Gastrocnemius medialis (tissue), 4 donors: Measurements from ENCODE around the gene TNFAIP8. TPM values are rescaled to one million over a fixed set of nuclear protein-coding genes. Genes with fewer than 3 reads are reported as not detected.

Experiments
- ATAC-seq, 2 donors: fragments of 150-250 bp; one replicate each; pipeline ENCODE4 v1.9.1; 2016
- DNase-seq, 2 donors: peaks; one replicate each; pipeline ENCODE4 v3.0.0-alpha.2; 2019
- H3K27ac ChIP-seq, 4 donors: fragments of 200-600 bp; sonication (generic); 1 replicate in 1 of 4; 2 replicates in 3 of 4; pipeline ENCODE4 v1.5.1; 2016 to 2018; ENCODE audit warnings: mild to moderate bottlenecking in 2 of 4, moderate library complexity in 1 of 4
- H3K27me3 ChIP-seq, 3 donors: fragments of 200-600 bp; sonication (generic) in 2 of 3; 1 replicate in 1 of 3; 2 replicates in 2 of 3; pipeline versions ENCODE4 v1.5.1 to v1.6.0; 2016 to 2019; ENCODE audit warnings: mild to moderate bottlenecking in 1 of 3, moderate library complexity in 1 of 3
- H3K36me3 ChIP-seq, 2 donors: fragments of 200-600 bp; sonication (generic) in 1 of 2; one replicate each; pipeline ENCODE4 v1.5.1; 2017 to 2018
- H3K4me1 ChIP-seq, 2 donors: fragments of 200-600 bp; sonication (generic) in 1 of 2; one replicate each; pipeline ENCODE4 v1.5.1; 2016 to 2017; ENCODE audit warnings: mild to moderate bottlenecking in 2 of 2
- H3K4me3 ChIP-seq, 4 donors: fragments of 200-600 bp; sonication (generic) in 3 of 4; 1 replicate in 1 of 4; 2 replicates in 3 of 4; pipeline ENCODE4 v1.5.1; 2016 to 2019; ENCODE audit warnings: mild to moderate bottlenecking in 2 of 4
- H3K9me3 ChIP-seq, 3 donors: fragments of 200-600 bp; sonication (generic) in 2 of 3; 1 replicate in 1 of 3; 2 replicates in 2 of 3; pipeline ENCODE4 v1.5.1; 2016 to 2019
- POLR2A ChIP-seq, 2 donors: fragments of 450-650 bp; IDR thresholded peaks; one replicate each; pipeline ENCODE4 v1.6.1; 2017; ENCODE audit warnings: antibody characterized with exemption in 2 of 2, mild to moderate bottlenecking in 2 of 2, moderate library complexity in 2 of 2
- in situ Hi-C, 4 donors: fragments of 200-750 bp; cut with MboI; loops; one replicate each; pipeline versions ENCODE4 v1.15.0 to v1.8.0; 2017; ENCODE audit warnings: low sequenced_read_pairs in 4 of 4
- intact Hi-C: fragments of 100-400 bp; cut with DNase I; formaldehyde crosslinking; loops from one replicate; pipeline ENCODE4 v1.15.1; 2023; ENCODE audit warnings: low total_unique reads
- total RNA-seq, 4 donors: library from RNA; depleted of rRNA; stranded (reverse); fragments of >200 nt; gene quantifications; one replicate each; pipeline versions ENCODE4 v1.1.0 to v1.2.3, GENCODE V29; 2016
- TF ChIP-seq, protein P1 (sequence below), 5 experiments: fragments of 450-650 bp in 3 of 5; fragments of 200-600 bp in 2 of 5; sonication (generic) in 2 of 5; IDR thresholded peaks in 4 of 5; conservative IDR thresholded peaks in 1 of 5; 1 replicate in 4 of 5; 2 replicates in 1 of 5; pipeline ENCODE4 v1.5.1; 2016 to 2019; ENCODE audit warnings: antibody characterized with exemption in 5 of 5, mild to moderate bottlenecking in 3 of 5, moderate library complexity in 3 of 5

The TNFAIP8 gene
- total RNA-seq, 4 donors from 2014 or later: 0.20 to 5.8 (median 2.0) TPM

- ATAC-seq (no peak), DNase-seq (no peak)
- intact Hi-C loops (no loop called here), in situ Hi-C loops (loop anchor here in 1 of 4 donors (25.0 kb wide), 1 partner anchor 415 kb away; the partner anchor contains the start of gene DTWD2)
- no peak overlapping the region for H3K27ac ChIP-seq
- H3K9me3 ChIP-seq: no peaks in the 10 kb centered on the region
- no peaks in the 10 kb centered on the region for H3K4me1 ChIP-seq
- H3K4me3 ChIP-seq: no peak overlapping the region
- H3K27me3 ChIP-seq: no peaks in the 10 kb centered on the region
- no peaks in the 10 kb centered on the region for H3K36me3 ChIP-seq
- no peak for TF ChIP-seq POLR2A (IDR thresholded peaks at IDR 0.05)
- TF ChIP-seq, protein P1, sequence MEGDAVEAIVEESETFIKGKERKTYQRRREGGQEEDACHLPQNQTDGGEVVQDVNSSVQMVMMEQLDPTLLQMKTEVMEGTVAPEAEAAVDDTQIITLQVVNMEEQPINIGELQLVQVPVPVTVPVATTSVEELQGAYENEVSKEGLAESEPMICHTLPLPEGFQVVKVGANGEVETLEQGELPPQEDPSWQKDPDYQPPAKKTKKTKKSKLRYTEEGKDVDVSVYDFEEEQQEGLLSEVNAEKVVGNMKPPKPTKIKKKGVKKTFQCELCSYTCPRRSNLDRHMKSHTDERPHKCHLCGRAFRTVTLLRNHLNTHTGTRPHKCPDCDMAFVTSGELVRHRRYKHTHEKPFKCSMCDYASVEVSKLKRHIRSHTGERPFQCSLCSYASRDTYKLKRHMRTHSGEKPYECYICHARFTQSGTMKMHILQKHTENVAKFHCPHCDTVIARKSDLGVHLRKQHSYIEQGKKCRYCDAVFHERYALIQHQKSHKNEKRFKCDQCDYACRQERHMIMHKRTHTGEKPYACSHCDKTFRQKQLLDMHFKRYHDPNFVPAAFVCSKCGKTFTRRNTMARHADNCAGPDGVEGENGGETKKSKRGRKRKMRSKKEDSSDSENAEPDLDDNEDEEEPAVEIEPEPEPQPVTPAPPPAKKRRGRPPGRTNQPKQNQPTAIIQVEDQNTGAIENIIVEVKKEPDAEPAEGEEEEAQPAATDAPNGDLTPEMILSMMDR (IDR thresholded peaks at IDR 0.05 in 4 of 5, conservative IDR thresholded peaks at IDR 0.05 in 1 of 5): no peak
Measured at GRCh38 chr5:119402081-119402480, 46.3 kb downstream of the TNFAIP8 start.

GRCh38 chr5:119402555-119402954, 46.7 kb downstream of the TNFAIP8 start:
- no peak for ATAC-seq
- Histone ChIP-seq H3K4me1 (no peaks in the 10 kb centered on the region), H3K4me3 (no peak overlapping the region), H3K27me3 (no peaks in the 10 kb centered on the region), H3K9me3 (no peaks in the 10 kb centered on the region), H3K36me3 (no peaks in the 10 kb centered on the region), H3K27ac (no peak overlapping the region)
- no peak for DNase-seq
- intact Hi-C loops: no loop called here
- in situ Hi-C loops: loop anchor here in 1 of 4 donors (25.0 kb wide), 1 partner anchor 415 kb away; the partner anchor contains the start of gene DTWD2
- TF ChIP-seq, protein P1 (IDR thresholded peaks at IDR 0.05 in 4 of 5, conservative IDR thresholded peaks at IDR 0.05 in 1 of 5): no peak
- TF ChIP-seq POLR2A (IDR thresholded peaks at IDR 0.05): no peak

DNA sequence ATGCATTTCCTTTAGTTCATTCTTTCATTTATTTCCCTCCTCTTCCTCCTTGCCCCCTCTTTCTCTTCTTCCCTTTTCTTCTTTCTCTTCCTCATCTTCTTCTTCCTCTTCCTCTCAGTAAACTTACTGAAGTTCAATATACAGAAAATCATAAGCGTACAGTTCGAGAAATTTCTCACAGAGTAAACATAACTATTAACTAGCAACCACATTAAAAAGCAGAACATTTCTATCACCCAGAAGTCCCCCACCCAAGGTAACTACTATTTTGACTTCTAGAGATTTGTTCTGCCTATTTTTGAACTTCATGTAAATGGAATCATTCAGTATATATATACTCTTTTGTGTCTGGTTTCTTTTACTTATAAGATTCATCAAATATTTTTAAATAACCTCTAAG, 48.2 kb downstream of the TNFAIP8 start:
- intact Hi-C loops (no loop called here), in situ Hi-C loops (loop anchor here in 1 of 4 donors (25.0 kb wide), 1 partner anchor 417 kb away; the partner anchor contains the start of gene DTWD2)
- Histone ChIP-seq H3K9me3 (no peaks in the 10 kb centered on the region), H3K27ac (no peak overlapping the region), H3K36me3 (no peaks in the 10 kb centered on the region), H3K4me1 (no peaks in the 10 kb centered on the region), H3K27me3 (no peaks in the 10 kb centered on the region), H3K4me3 (no peak overlapping the region)
- TF ChIP-seq, protein P1 (IDR thresholded peaks at IDR 0.05 in 4 of 5, conservative IDR thresholded peaks at IDR 0.05 in 1 of 5): no peak
- no peak for TF ChIP-seq POLR2A (IDR thresholded peaks at IDR 0.05)
- ATAC-seq: no peak
- DNase-seq: no peak

DNA sequence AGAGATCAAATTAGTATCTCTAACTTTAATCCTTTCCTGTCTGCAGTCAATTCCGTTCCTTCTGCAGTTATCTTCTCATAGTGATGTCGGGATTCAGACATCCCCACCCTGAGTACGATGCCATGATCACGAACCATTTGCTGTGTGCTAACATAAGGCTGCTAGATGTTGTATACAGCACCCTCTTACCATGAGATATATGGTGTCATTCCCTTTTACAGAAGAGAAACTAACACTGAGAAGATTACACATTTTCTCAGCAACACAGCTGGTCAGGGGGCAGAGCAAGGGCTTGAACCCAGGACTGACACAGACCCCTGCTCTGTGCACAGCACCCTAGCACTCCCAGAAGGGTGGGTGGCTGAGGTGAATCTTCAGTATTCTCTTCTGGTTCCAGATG, 49.6 kb downstream of the TNFAIP8 start:
- ATAC-seq (no peak), DNase-seq (no peak)
- Histone ChIP-seq H3K27ac (no peak overlapping the region), H3K4me3 (no peak overlapping the region), H3K36me3 (no peaks in the 10 kb centered on the region), H3K9me3 (no peaks in the 10 kb centered on the region), H3K4me1 (no peaks in the 10 kb centered on the region), H3K27me3 (no peaks in the 10 kb centered on the region)
- no peak for TF ChIP-seq POLR2A (IDR thresholded peaks at IDR 0.05)
- TF ChIP-seq, protein P1 (IDR thresholded peaks at IDR 0.05 in 4 of 5, conservative IDR thresholded peaks at IDR 0.05 in 1 of 5): no peak
- in situ Hi-C loops (loop anchor here in 1 of 4 donors (25.0 kb wide), 1 partner anchor 418 kb away; the partner anchor contains the start of gene DTWD2), intact Hi-C loops (no loop called here)
